Diencephalon (tissue), 1 donor: Measurements from ENCODE around the gene SS18. TPM values are rescaled to one million over a fixed set of nuclear protein-coding genes. Genes with fewer than 3 reads are reported as not detected.

Experiments used
- total RNA-seq: library from RNA; depleted of rRNA; stranded (reverse); fragments of >200 nt; gene quantifications from one replicate; pipeline ENCODE4 v1.2.3, GENCODE V29; 2014

The SS18 gene
- total RNA-seq, result 61.1 TPM

DNA sequence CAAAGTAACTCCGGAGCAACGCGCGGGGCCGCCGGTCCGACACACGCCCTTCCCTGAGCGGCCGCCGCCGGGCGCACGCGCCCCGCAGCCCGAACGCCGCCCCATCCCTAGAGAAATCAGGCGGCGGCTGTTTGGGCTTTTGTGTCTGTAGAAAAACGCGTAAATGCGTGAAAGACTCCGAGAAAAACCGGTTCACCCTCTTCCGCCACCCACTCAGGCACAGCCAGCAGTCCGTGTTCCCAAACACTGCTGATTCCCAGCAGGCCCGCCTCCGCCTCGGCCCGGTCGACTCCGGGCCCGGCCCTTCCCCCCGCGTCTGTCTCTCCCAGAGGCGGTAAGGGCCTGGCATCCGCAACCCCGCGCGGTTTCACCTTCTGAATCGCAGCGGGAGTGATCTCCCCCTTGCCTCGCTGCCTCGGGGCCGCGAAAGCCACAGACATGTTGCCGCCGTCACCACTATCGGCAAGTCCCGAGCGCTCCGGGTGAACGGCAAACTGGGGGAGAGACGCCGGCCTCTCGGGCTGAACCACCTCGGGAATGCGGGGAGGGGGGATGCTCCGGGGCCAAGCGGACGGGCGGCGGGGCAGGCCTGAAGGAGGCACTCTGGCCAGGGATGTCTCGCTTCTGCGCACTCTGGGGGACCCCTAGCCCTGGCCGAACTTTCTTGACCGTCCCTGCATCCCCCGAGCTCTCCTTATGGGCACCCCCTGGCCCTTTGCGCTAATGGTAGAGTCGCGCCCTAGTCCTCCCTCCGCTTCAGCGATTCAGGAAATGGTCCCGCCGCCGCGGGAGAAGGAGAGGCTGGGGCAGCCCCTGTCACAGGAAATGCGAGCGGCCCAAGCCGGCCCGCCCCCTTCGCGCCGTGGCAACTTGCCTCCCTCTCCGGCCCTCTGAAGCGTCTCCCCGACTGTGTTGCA is at the start of gene SS18:
SS18 (minus strand) TSS at position 484 of the 917 bp plus-strand sequence; CDS start at position 440, 44 bp downstream.

GRCh38 chr18:26133652-26134051 is 43.2 kb upstream of the SS18 start, which contains the start of gene PSMA8:
TSS of gene PSMA8 (plus strand) at chr18:26133869. CDS start at chr18:26133966, 97 bp downstream.

Other genes with a start within 250 kb of the SS18 start
- 0.46 TPM for gene PSMA8, start 43.3 kb upstream of the SS18 start, total RNA-seq
- gene TAF4B, start 135.8 kb upstream of the SS18 start, total RNA-seq, result 3.5 TPM